Keratinocyte (primary cell): ENCODE data around the gene TAF1B. TPM values are rescaled to one million over a fixed set of nuclear protein-coding genes. Genes with fewer than 3 reads are reported as not detected.
"Not testable (repeated sequence)": the region's sequence is repeated elsewhere in the genome, so short reads cannot be mapped to it uniquely, and the experiment has no call there.

Experiments
- DNase-seq: peaks from one replicate; pipeline ENCODE4 v3.0.0-alpha.2; 2011; ENCODE audit warnings: low read depth, missing footprints, low spot score
- FAIRE-seq: peaks from 2 replicates; lab custom pipeline; 2011; peaks lifted over from hg19 to GRCh38; lab: Jason Lieb, UNC
- H2AFZ ChIP-seq: 2 replicates; pipeline ENCODE4 v1.6.0; 2012; ENCODE audit warnings: low read length, control low read depth, inconsistent platforms; ENCODE audit not compliant: control insufficient read depth
- H3K27ac ChIP-seq: 2 replicates; pipeline ENCODE4 v1.5.1; 2011; ENCODE audit warnings: low read length; ENCODE audit not compliant: control insufficient read depth, insufficient read depth
- H3K27me3 ChIP-seq: 3 replicates; pipeline ENCODE4 v1.6.0; 2011; ENCODE audit warnings: low read length; ENCODE audit not compliant: control insufficient read depth, insufficient read depth; ENCODE audit errors: extremely low read depth
- H3K36me3 ChIP-seq, 2 experiments: 2 replicates in 1 of 2; 3 replicates in 1 of 2; pipeline ENCODE4 v1.5.1; 2011; ENCODE audit warnings: low read length in 2 of 2, mild to moderate bottlenecking in 1 of 2; ENCODE audit not compliant: control insufficient read depth in 2 of 2, insufficient read depth in 2 of 2; ENCODE audit errors: extremely low read depth in 1 of 2
- H3K4me1 ChIP-seq: 3 replicates; pipeline ENCODE4 v1.5.1; 2011; ENCODE audit warnings: low read length; ENCODE audit not compliant: control insufficient read depth, insufficient read depth; ENCODE audit errors: extremely low read depth
- H3K4me2 ChIP-seq: 3 replicates; pipeline ENCODE4 v1.6.0; 2011; ENCODE audit warnings: low read depth, low read length; ENCODE audit not compliant: control insufficient read depth, insufficient read depth; ENCODE audit errors: extremely low read depth
- H3K4me3 ChIP-seq, 3 experiments: fragments of 200-600 bp in 1 of 3; sonication (generic) in 1 of 3; 2 replicates in 2 of 3; 3 replicates in 1 of 3; pipeline ENCODE4 v1.5.1; 2011 to 2016; ENCODE audit warnings: low read length in 3 of 3, mild to moderate bottlenecking in 3 of 3, control low read depth in 2 of 3, inconsistent platforms in 1 of 3, low read depth in 1 of 3, mixed read lengths in 1 of 3, mixed run types in 1 of 3, moderate library complexity in 1 of 3; ENCODE audit not compliant: control insufficient read depth in 2 of 3, insufficient read depth in 2 of 3; ENCODE audit errors: extremely low read depth in 1 of 3
- H3K79me2 ChIP-seq: 2 replicates; pipeline ENCODE4 v1.6.0; 2012; ENCODE audit warnings: low read length; ENCODE audit not compliant: control insufficient read depth, insufficient read depth
- H3K9ac ChIP-seq: 3 replicates; pipeline ENCODE4 v1.6.0; 2011; ENCODE audit warnings: low read length; ENCODE audit not compliant: control insufficient read depth, insufficient read depth; ENCODE audit errors: extremely low read depth
- H3K9me1 ChIP-seq: 3 replicates; pipeline ENCODE4 v1.6.0; 2011; ENCODE audit warnings: low read length; ENCODE audit not compliant: control insufficient read depth, insufficient read depth; ENCODE audit errors: extremely low read depth
- H3K9me3 ChIP-seq: 2 replicates; pipeline ENCODE4 v1.5.1; 2012; ENCODE audit warnings: low read depth, low read length; ENCODE audit not compliant: control insufficient read depth
- H4K20me1 ChIP-seq: 3 replicates; pipeline ENCODE4 v1.6.0; 2011; ENCODE audit warnings: low read length; ENCODE audit not compliant: control insufficient read depth, insufficient read depth; ENCODE audit errors: extremely low read depth
- EZH2 ChIP-seq: IDR thresholded peaks from one replicate; pipeline ENCODE4 v1.6.1; 2012; ENCODE audit warnings: inconsistent platforms, mild to moderate bottlenecking, low read length, moderate library complexity
- dilution Hi-C: fragments of 300-500 bp; cut with MboI; formaldehyde crosslinking; loops from one replicate; pipeline ENCODE4 v1.7.0; 2020; ENCODE audit warnings: low sequenced_read_pairs; ENCODE audit not compliant: extremely low pct_ligation_motif_present
- polyA plus RNA-seq, 5 experiments: library from polyadenylated mRNA; depleted of rRNA in 3 of 5; stranded (reverse) in 3 of 5; stranded (forward) in 1 of 5; unstranded in 1 of 5; fragments of >200 nt; gene quantifications; 1 replicate in 1 of 5; 2 replicates in 3 of 5; 3 replicates in 1 of 5; pipeline versions ENCODE4 v1.2.1 to v1.2.3, GENCODE V29; 2011 to 2012; ENCODE audit warnings: missing spikeins in 2 of 5, low read depth in 1 of 5, low replicate concordance in 1 of 5
- TF ChIP-seq, protein P1 (sequence below), 3 experiments: IDR thresholded peaks in 1 of 3; conservative IDR thresholded peaks in 1 of 3; optimal IDR thresholded peaks in 1 of 3; 2 replicates in 2 of 3; 3 replicates in 1 of 3; pipeline versions ENCODE3 to v1.5.1; 2011; ENCODE audit warnings: low read length in 3 of 3, mild to moderate bottlenecking in 3 of 3, moderate library complexity in 2 of 3, control low read depth in 1 of 3, inconsistent platforms in 1 of 3; ENCODE audit not compliant: insufficient read depth in 2 of 3; ENCODE audit errors: extremely low read depth in 1 of 3

TAF1B gene
- polyA plus RNA-seq, 1 donor (not counting 4 experiments of a cell fraction or from before 2014, with no cell fraction given): 16.5 TPM

DNA sequence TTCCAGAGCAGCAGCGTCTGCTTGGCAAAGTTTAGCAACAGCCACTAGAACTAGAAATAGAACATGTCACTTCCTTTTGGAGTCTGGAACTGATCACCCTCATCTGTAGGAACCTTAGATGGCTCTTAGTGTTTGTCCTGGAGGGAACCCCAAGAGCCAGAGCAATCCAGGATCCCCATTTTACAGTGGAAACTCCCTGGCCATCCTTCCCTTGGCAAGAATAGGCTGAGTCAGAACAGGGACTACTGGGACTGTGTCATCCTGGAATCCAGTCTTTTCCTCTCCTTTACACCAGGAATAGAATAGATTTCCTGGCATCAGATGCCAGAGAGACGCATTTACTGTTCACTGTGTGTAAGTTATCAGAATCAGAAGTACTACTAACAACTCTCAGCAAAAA is 75.0 kb downstream of the TAF1B start:
- peaks cover 9% of the 10 kb centered on the region for H3K4me1 ChIP-seq
- DNase-seq: no peak
- no peaks in the 10 kb centered on the region for H3K79me2 ChIP-seq
- no peak overlapping the region for H3K4me3 ChIP-seq
- H3K9ac ChIP-seq: no peak overlapping the region
- H3K4me2 ChIP-seq: no peak overlapping the region
- peak; percentile 73 for FAIRE-seq
- H3K36me3 ChIP-seq: peaks cover 0 to 6% of the 10 kb centered on the region in 2 experiments
- no peak for TF ChIP-seq EZH2
- TF ChIP-seq, protein P1, sequence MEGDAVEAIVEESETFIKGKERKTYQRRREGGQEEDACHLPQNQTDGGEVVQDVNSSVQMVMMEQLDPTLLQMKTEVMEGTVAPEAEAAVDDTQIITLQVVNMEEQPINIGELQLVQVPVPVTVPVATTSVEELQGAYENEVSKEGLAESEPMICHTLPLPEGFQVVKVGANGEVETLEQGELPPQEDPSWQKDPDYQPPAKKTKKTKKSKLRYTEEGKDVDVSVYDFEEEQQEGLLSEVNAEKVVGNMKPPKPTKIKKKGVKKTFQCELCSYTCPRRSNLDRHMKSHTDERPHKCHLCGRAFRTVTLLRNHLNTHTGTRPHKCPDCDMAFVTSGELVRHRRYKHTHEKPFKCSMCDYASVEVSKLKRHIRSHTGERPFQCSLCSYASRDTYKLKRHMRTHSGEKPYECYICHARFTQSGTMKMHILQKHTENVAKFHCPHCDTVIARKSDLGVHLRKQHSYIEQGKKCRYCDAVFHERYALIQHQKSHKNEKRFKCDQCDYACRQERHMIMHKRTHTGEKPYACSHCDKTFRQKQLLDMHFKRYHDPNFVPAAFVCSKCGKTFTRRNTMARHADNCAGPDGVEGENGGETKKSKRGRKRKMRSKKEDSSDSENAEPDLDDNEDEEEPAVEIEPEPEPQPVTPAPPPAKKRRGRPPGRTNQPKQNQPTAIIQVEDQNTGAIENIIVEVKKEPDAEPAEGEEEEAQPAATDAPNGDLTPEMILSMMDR (optimal IDR thresholded peaks at IDR 0.05 in 1 of 3, IDR thresholded peaks at IDR 0.05 in 1 of 3, conservative IDR thresholded peaks at IDR 0.05 in 1 of 3; ENCODE audit: extremely low read depth in 1 of 3, insufficient read depth in 2 of 3, low read length in 3 of 3): no peak
- dilution Hi-C loops: no loop called here
- no peaks in the 10 kb centered on the region for H3K27me3 ChIP-seq
- no peaks in the 10 kb centered on the region for H3K9me3 ChIP-seq
- no peaks in the 10 kb centered on the region for H3K9me1 ChIP-seq
- H2AFZ ChIP-seq: no peak overlapping the region
- no peak overlapping the region for H3K27ac ChIP-seq
- H4K20me1 ChIP-seq: no peaks in the 10 kb centered on the region

DNA sequence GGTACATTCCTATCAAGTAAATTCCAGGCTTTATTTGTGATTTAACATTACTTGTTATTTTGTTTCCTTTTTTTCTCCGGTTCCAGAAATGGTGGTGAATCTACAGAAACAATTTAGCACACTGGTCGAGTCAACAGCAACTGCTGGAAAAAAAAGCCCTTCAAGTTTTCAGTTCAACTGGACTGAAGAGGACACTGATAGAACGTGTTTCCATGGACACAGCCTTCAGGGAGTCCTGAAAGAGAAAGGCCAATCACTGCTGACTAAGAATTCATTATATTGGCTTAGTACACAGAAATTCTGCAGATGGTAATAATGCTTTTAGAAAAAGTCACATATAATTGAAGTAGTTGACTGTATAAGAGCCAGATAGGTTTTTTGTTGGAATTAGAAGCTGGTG is 76.2 kb downstream of the TAF1B start:
- Histone ChIP-seq H3K27ac (no peak overlapping the region), H3K4me1 (peaks cover 5% of the 10 kb centered on the region), H3K9me3 (no peaks in the 10 kb centered on the region), H4K20me1 (no peaks in the 10 kb centered on the region), H3K4me3 (no peak overlapping the region), H3K36me3 (peaks cover 2 to 6% of the 10 kb centered on the region in 2 experiments), H3K9ac (no peak overlapping the region), H3K9me1 (no peaks in the 10 kb centered on the region), H3K79me2 (no peaks in the 10 kb centered on the region), H3K27me3 (no peaks in the 10 kb centered on the region), H2AFZ (no peak overlapping the region), H3K4me2 (no peak overlapping the region)
- TF ChIP-seq, protein P1 (optimal IDR thresholded peaks at IDR 0.05 in 1 of 3, IDR thresholded peaks at IDR 0.05 in 1 of 3, conservative IDR thresholded peaks at IDR 0.05 in 1 of 3; ENCODE audit: extremely low read depth in 1 of 3, insufficient read depth in 2 of 3, low read length in 3 of 3): no peak
- no peak for TF ChIP-seq EZH2
- DNase-seq (no peak), FAIRE-seq (no peak)
- dilution Hi-C loops: no loop called here

DNA sequence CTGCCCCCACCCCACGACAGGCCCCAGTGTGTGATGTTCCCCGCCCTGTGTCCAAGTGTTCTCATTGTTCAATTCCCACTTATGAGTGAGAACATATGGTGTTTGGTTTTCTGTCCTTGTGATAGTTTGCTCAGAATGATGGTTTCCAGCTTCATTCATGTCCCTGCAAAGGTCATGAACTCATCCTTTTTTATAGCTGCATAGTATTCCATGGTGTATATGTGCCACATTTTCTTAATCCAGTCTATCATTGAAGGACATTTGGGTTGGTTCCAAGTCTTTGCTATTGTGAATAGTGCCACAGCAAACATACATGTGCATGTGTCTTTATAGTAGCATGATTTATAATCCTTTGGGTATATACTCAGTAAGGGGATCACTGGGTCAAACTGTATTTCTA is 83.7 kb downstream of the TAF1B start:
- dilution Hi-C loops, H3K79me2 ChIP-seq, H3K9me1 ChIP-seq, H3K9ac ChIP-seq, H4K20me1 ChIP-seq, H2AFZ ChIP-seq, H3K27me3 ChIP-seq, H3K4me3 ChIP-seq, H3K4me1 ChIP-seq, DNase-seq, H3K27ac ChIP-seq, H3K36me3 ChIP-seq, H3K4me2 ChIP-seq, H3K9me3 ChIP-seq, FAIRE-seq: not testable (repeated sequence)
